Measurements from ENCODE around the gene HOXC11.

Gene HOXC11

DNA sequence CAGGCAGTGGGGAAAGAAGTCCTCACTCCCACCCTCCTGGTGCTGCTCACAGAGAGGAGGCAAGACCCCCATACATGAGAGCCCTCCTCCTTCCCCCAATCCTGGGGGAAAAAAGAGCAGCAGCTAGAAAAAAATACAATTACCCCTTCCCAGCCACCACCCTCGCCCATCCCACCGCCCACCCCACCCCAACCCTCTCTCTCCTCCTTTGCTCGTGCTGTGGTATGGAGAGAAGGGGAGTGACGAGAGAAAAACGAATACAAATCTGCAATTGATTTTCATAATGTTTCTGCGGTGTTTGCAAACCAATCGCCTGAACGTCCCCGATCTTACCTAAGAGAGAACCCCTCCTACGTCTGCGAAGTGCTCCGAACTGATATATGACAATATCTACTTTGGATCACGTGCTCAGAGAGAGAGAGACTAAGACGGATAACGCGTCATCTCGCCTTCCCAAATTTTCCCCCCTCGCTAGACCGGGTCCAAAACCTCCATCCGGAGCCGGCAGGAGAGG lies at the start of gene HOXC11:
Gene HOXC11, plus strand, starts transcription at position 405 of the 514 bp plus-strand sequence. CDS start 116 bp downstream, outside the sequence.
- no peaks in the 10 kb centered on the region for H3K9me3 ChIP-seq (ENCODE audit: control insufficient read depth, insufficient read depth, low read length)
- peaks cover 99% of the 10 kb centered on the region for H3K27me3 ChIP-seq (ENCODE audit: control insufficient read depth, insufficient read depth, low read length)
- DNase-seq (ENCODE audit: low read depth, low spot score): no peak

DNA sequence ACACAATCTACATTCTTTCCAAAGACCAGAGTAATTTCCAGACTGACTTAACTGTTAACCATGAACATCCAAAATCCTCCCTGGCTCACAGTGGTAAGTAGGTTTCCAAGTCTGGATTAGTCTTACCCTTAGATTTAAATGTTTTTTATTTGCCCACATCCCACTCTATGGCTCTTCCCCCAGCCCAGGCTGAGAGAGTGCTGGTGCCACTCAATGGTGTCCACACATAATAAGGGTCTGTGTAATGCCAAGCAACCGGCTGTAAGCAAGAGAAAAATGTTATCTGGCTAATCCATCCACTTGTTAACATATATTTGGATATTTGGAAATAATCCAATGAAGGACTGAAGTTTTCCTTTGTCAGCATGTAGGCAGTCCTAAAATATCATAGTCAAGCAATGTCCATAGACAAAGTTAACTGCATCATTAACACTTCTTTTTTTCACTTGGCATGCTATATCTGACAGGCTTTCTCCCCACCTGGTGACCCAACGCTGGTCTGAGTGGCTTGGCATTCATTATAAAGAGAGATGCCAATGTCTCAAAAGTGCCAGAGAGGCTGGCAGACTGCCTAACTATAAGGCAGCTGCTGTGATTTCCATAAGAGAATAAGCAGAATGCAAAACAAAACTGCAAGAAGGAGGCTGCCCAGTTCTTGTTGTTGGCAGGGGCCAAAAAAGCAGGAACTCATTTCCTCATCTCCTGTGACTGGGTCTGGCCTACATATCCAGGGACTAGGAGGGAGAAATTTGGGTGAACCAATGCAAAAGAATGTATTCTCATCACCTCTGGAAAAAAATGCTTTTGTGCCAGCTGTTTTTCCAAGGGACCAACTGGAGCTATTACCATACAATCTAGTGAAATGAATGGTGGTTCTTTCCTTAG lies 48.2 kb upstream of the HOXC11 start:
- no peak overlapping the region for H3K27ac ChIP-seq (ENCODE audit: low read length)
- WGBS (ENCODE audit: insufficient coverage, insufficient read length): no CpG with 5 or more reads among the region's 2 CpGs
- no peaks in the 10 kb centered on the region for H3K36me3 ChIP-seq (ENCODE audit: control insufficient read depth, insufficient read depth, low read length)
- H3K4me1 ChIP-seq (ENCODE audit: control insufficient read depth, insufficient read depth, low read length): 0 out of 2 replicates have a peak, but pooled peaks cover 3% of the 10 kb centered on the region
- H3K27me3 ChIP-seq (ENCODE audit: control insufficient read depth, insufficient read depth, low read length): peaks cover 67% of the 10 kb centered on the region
- no peak for DNase-seq (ENCODE audit: low read depth, low spot score)
- H3K9me3 ChIP-seq (ENCODE audit: control insufficient read depth, insufficient read depth, low read length): no peaks in the 10 kb centered on the region
- no peak overlapping the region for H3K4me3 ChIP-seq (ENCODE audit: low read length)

More for the DNA sequence above, at the start of gene HOXC11:
- no peak within 1 kb of the TSS for H3K4me3 ChIP-seq (ENCODE audit: low read length)
- H3K27ac ChIP-seq (ENCODE audit: low read length): no peak within 1 kb of the TSS
- H3K36me3 ChIP-seq (ENCODE audit: control insufficient read depth, insufficient read depth, low read length): no peaks in the 10 kb centered on the region
- H3K4me1 ChIP-seq (ENCODE audit: control insufficient read depth, insufficient read depth, low read length): no peaks in the 10 kb centered on the region; the same call in none of the 2 replicates
- WGBS (ENCODE audit: insufficient coverage, insufficient read length): no CpG with 5 or more reads among the region's 21 CpGs

DNA sequence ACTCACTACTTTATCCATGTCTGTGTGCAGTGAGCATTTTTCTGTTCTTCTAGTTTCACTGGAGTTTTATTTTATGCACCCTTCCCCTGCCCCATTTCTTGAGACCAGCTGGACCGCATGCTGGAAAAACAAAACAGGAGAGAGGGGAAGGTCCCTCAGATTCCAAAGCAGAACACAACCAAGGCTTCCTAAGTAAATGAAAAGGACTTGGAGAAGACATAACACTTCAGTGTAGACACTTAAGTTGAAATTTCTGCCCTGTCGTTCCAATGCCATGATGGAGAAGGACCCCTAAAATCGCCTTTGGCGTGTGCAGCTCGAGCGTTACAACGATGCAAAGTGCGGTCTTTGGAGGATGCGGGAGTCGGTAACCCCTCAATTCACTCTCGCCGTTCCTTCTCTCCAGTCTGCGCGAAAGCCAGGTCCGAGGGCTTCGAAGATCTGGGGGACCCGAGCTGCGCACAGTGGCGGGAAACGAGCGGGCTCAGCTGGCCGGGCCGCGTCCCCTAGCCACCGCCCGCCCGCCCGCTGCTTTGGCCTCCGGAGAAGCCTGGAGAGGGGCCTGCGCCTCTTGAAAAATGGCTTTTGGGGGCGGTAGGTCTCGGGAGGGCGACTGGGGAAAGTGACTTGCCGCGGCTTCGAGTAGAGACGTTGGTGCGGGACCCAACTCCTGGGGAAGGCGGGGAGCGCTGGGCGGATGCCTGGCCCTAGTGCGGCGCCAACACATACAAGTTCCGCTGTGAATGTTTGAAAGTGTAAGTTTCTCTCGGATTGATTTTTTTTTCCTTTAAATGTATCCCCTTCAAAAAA lies 45.5 kb upstream of the HOXC11 start:
- no peak overlapping the region for H3K4me3 ChIP-seq (ENCODE audit: low read length)
- no peaks in the 10 kb centered on the region for H3K36me3 ChIP-seq (ENCODE audit: control insufficient read depth, insufficient read depth, low read length)
- WGBS (ENCODE audit: insufficient coverage, insufficient read length): no CpG with 5 or more reads among the region's 45 CpGs
- peaks cover 92% of the 10 kb centered on the region for H3K27me3 ChIP-seq (ENCODE audit: control insufficient read depth, insufficient read depth, low read length)
- no peaks in the 10 kb centered on the region for H3K9me3 ChIP-seq (ENCODE audit: control insufficient read depth, insufficient read depth, low read length)
- no peak for DNase-seq (ENCODE audit: low read depth, low spot score)
- H3K4me1 ChIP-seq (ENCODE audit: control insufficient read depth, insufficient read depth, low read length): 0 out of 2 replicates have a peak, but pooled peaks cover 3% of the 10 kb centered on the region
- H3K27ac ChIP-seq (ENCODE audit: low read length): no peak overlapping the region

DNA sequence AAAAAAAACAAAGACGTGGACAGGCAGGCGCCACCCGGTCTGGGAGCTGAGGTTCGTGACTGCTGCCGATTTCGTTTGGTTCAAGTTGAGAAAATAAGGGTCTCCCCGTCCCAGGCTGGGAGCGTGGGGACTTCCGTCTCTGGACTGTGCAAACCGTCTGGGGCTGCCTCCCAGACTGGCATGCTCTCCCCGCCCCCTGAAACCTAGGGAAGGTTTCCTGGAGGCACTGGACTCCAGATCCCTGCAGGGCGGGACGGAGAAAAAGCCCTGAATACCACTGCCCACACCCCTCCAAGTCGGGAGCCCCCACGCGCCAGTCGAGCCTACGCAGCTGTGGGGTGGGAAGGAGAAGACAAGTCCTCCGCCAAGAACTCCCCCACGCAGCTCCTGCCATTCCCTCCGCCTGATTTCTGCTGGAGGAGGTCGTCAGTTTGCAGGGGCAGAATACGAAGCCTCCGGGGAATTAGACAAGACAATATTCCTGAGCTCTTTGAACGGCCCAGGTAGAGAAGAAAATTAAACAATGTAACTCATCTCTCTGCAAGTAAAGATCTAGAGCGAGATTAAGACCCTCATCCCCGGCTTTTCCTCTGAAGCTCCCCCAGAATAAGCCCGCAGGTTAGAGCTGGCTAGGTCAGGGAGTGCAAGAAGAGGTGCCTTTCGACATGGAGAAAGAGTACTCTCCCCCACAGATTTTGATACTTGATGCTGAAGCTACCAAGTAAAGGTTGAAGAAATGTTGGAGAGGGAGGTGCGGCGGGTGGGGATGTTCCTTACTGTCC lies 44.7 kb upstream of the HOXC11 start:
- Histone ChIP-seq H3K4me3 (ENCODE audit: low read length) (no peak overlapping the region), H3K36me3 (ENCODE audit: control insufficient read depth, insufficient read depth, low read length) (no peaks in the 10 kb centered on the region), H3K27ac (ENCODE audit: low read length) (no peak overlapping the region), H3K4me1 (ENCODE audit: control insufficient read depth, insufficient read depth, low read length) (0 out of 2 replicates have a peak, but pooled peaks cover 3% of the 10 kb centered on the region), H3K9me3 (ENCODE audit: control insufficient read depth, insufficient read depth, low read length) (no peaks in the 10 kb centered on the region), H3K27me3 (ENCODE audit: control insufficient read depth, insufficient read depth, low read length) (peaks cover 95% of the 10 kb centered on the region)
- no peak for DNase-seq (ENCODE audit: low read depth, low spot score)
- WGBS (ENCODE audit: insufficient coverage, insufficient read length): no CpG with 5 or more reads among the region's 31 CpGs

DNA sequence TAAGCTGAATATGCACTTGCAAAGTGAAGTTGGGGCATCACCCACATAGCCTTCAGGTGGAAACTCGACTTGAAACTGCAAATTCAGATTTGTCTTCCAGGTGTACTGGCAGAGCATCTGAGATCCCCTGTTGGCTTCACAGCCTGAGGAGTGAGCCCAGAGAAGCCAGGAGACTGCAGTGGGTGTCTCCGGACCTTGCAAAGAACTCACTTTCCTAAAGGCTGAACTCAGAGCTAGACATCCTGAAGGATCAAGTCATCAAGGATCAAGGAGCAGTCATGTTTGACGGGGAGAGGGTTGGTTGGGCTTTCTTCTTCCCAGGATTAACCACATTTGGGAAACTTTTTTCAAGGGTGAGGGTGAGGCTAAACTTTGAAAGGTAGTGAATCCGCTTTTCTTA lies 43.4 kb upstream of the HOXC11 start:
- no peaks in the 10 kb centered on the region for H3K36me3 ChIP-seq (ENCODE audit: control insufficient read depth, insufficient read depth, low read length)
- DNase-seq (ENCODE audit: low read depth, low spot score): no peak
- no peak overlapping the region for H3K27ac ChIP-seq (ENCODE audit: low read length)
- WGBS (ENCODE audit: insufficient coverage, insufficient read length): no CpG with 5 or more reads among the region's 4 CpGs
- no peaks in the 10 kb centered on the region for H3K9me3 ChIP-seq (ENCODE audit: control insufficient read depth, insufficient read depth, low read length)
- no peak overlapping the region for H3K4me3 ChIP-seq (ENCODE audit: low read length)
- 0 out of 2 replicates have a peak, but pooled peaks cover 3% of the 10 kb centered on the region for H3K4me1 ChIP-seq (ENCODE audit: control insufficient read depth, insufficient read depth, low read length)
- H3K27me3 ChIP-seq (ENCODE audit: control insufficient read depth, insufficient read depth, low read length): peaks cover 97% of the 10 kb centered on the region

DNA sequence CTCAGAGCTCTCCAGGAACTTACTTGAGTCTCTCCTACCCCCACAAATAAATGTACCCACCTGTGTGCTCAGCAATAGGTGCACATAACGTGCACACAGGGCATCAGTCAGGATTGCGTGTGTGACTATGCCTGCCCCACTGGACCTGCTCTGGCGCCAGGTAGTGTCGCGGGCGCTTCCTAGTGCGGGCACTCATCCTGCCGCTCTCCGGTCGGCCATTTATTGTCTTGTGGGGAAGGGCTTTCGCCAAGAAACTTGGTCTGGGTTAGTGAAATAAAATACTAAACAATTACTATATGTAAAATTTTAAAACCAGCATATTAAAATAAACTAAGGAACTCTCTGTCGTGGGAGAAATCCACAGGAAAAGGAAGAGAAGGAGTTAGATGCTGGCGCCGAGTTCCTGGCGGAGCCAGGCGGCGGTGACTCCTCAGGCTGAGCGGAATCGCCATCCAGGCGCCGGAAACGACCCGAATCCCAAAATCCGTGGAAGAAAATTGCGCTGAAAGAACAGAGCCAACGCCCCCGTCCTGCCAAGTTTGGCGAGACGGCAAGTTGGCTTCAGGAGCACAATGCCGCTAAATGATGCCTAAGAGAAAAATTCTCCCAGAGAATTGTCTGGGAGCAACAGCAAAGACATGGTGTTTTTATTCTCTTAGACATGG lies 42.2 kb upstream of the HOXC11 start:
- DNase-seq (ENCODE audit: low read depth, low spot score): no peak
- no peaks in the 10 kb centered on the region for H3K9me3 ChIP-seq (ENCODE audit: control insufficient read depth, insufficient read depth, low read length)
- H3K4me3 ChIP-seq (ENCODE audit: low read length): no peak overlapping the region
- peaks cover 98% of the 10 kb centered on the region for H3K27me3 ChIP-seq (ENCODE audit: control insufficient read depth, insufficient read depth, low read length)
- H3K4me1 ChIP-seq (ENCODE audit: control insufficient read depth, insufficient read depth, low read length): 0 out of 2 replicates have a peak, but pooled peaks cover 3% of the 10 kb centered on the region
- H3K27ac ChIP-seq (ENCODE audit: low read length): no peak overlapping the region
- no CpG with 5 or more reads among the region's 30 CpGs for WGBS (ENCODE audit: insufficient coverage, insufficient read length)
- no peaks in the 10 kb centered on the region for H3K36me3 ChIP-seq (ENCODE audit: control insufficient read depth, insufficient read depth, low read length)

DNA sequence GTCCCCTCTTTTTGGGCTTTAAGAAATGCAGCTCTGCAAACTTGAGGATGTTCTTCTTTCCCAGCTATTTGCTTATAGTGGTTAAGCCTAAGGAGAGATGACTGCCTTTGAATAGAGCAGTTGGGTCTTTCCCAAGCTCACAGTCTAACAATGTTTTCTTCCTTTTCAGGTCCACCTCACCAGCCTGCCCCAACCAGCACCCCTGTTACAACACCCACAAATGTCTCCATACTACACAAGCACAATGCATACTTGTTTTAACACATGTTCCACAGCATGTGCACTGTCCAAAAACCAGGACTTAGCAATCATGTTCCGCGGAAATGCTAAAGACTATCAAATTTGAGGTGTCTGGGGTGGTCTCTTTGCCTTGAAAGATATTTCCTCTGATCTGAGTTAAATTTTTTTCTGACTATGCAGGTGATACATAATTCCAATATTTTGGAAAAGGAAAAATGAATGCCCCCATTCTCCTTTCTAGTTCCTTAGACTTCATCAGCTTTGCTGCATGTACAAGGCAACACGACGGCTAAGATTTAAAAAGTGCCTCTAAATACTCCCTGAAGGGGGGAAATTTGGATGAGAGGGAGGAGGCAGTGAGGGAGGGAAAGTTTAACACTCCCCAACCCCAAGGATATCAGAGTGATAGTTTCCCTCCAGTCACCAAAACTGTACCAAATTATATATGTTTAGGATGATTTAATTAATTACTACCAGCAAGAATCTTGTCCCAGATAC lies 40.9 kb upstream of the HOXC11 start:
- H3K27me3 ChIP-seq (ENCODE audit: control insufficient read depth, insufficient read depth, low read length): peaks cover 98% of the 10 kb centered on the region
- no CpG with 5 or more reads among the region's 4 CpGs for WGBS (ENCODE audit: insufficient coverage, insufficient read length)
- no peak for DNase-seq (ENCODE audit: low read depth, low spot score)

DNA sequence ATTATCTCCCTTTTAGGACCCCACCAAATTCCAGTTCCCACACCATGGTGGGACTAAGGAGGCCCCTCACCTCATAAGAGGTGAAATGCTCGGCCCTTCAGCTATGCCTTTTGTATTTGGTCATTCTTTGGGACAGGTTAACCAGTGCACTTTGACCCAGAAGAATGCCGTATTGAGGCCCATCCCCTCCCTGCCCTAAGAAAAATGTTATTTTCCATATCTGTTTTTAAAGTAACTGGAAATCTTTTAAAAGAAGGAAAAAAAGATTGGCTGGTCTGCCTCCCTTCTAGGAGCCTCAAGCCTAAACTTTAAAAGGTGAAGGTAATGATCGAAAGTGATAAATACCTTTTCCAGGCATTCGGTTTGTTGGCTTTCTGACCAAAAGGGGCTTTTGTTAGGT lies 40.0 kb upstream of the HOXC11 start:
- WGBS (ENCODE audit: insufficient coverage, insufficient read length): no CpG with 5 or more reads among the region's 4 CpGs
- no peaks in the 10 kb centered on the region for H3K4me1 ChIP-seq (ENCODE audit: control insufficient read depth, insufficient read depth, low read length)
- H3K27ac ChIP-seq (ENCODE audit: low read length): no peak overlapping the region
- no peak for DNase-seq (ENCODE audit: low read depth, low spot score)
- no peak overlapping the region for H3K4me3 ChIP-seq (ENCODE audit: low read length)
- peaks cover 98% of the 10 kb centered on the region for H3K27me3 ChIP-seq (ENCODE audit: control insufficient read depth, insufficient read depth, low read length)
- no peaks in the 10 kb centered on the region for H3K36me3 ChIP-seq (ENCODE audit: control insufficient read depth, insufficient read depth, low read length)
- no peaks in the 10 kb centered on the region for H3K9me3 ChIP-seq (ENCODE audit: control insufficient read depth, insufficient read depth, low read length)

More for the DNA sequence above, 40.9 kb upstream of the HOXC11 start:
- Histone ChIP-seq H3K36me3 (ENCODE audit: control insufficient read depth, insufficient read depth, low read length) (no peaks in the 10 kb centered on the region), H3K4me3 (ENCODE audit: low read length) (no peak overlapping the region), H3K4me1 (ENCODE audit: control insufficient read depth, insufficient read depth, low read length) (0 out of 2 replicates have a peak, but pooled peaks cover 3% of the 10 kb centered on the region), H3K9me3 (ENCODE audit: control insufficient read depth, insufficient read depth, low read length) (no peaks in the 10 kb centered on the region), H3K27ac (ENCODE audit: low read length) (no peak overlapping the region)
